ENCODE results near the gene CLSTN2. TPM values are rescaled to one million over a fixed set of nuclear protein-coding genes. Genes with fewer than 3 reads are reported as not detected.

CLSTN2 gene
- total and polyA plus RNA-seq, 2 of the 13 experiments (the other 11 are each of a cell fraction or from before 2014, with no cell fraction given) = not detected

GRCh38 chr3:140268103-140268502 lies 333.1 kb downstream of the CLSTN2 start:
- Histone ChIP-seq H3K36me3 (replicated peaks in 1 of 2; ENCODE audit: control insufficient read depth in 1 of 2, insufficient read depth in 2 of 2, low read length in 2 of 2) (no peaks in the 10 kb centered on the region), H3K9ac (ENCODE audit: insufficient read depth, low read depth, low read length) (no peak overlapping the region), H3K4me1 (ENCODE audit: insufficient read depth, low read length) (no peaks in the 10 kb centered on the region), H3K4me3 (replicated peaks in 1 of 3; ENCODE audit: insufficient read depth in 1 of 3, low read depth in 2 of 3, low read length in 3 of 3) (no peak overlapping the region), H3K9me3 (ENCODE audit: low read length) (no peaks in the 10 kb centered on the region), H2AFZ (ENCODE audit: low read length) (no peak overlapping the region), H3K4me2 (ENCODE audit: low read depth, low read length) (no peak overlapping the region), H4K20me1 (ENCODE audit: insufficient read depth, low read length) (no peaks in the 10 kb centered on the region), H3K27ac (ENCODE audit: extremely low read length, insufficient read depth, low read length) (no peak overlapping the region), H3K27me3 (ENCODE audit: control insufficient read depth in 1 of 2, insufficient read depth in 2 of 2, low read length in 2 of 2) (no peaks in the 10 kb centered on the region), H3K79me2 (ENCODE audit: insufficient read depth, low read length) (no peaks in the 10 kb centered on the region)
- no TSS peak for BruUV-seq (replicated peaks)
- CTCF ChIA-PET (ENCODE audit: low intra/inter-chr PET ratio, low total read pairs) = no interaction called here
- ATAC-seq (no peak), FAIRE-seq (no peak), DNase-seq (ENCODE audit: low spot score) (no peak)
- POLR2A ChIA-PET = no interaction called here
- 27% methylated on average over 3 of the region's 3 CpGs for WGBS (ENCODE audit: low lambda C conversion rate)
- no peak for TF ChIP-seq CERS6 (CRISPR knock-in tag; IDR thresholded peaks at IDR 0.05)
- in situ Hi-C loops (cut with HindIII; ENCODE audit: extremely low pct_ligation_motif_present, low pct_unique_long_range_greater_than_20kb) = no loop called here
- intact Hi-C loops (cut with micrococcal nuclease; ENCODE audit: unreplicated experiment) = no loop called here

- ATAC-seq = no peak
Observed at GRCh38 chr3:140268610-140269009, 333.6 kb downstream of the CLSTN2 start.

More at GRCh38 chr3:140268610-140269009, 333.6 kb downstream of the CLSTN2 start:
- TF ChIP-seq CEBPB (IDR thresholded peaks at IDR 0.05; ENCODE audit: borderline replicate concordance, low read depth, low read length) = peak; percentile 67; the same call in 1 of the 2 replicates
- no peak for TF ChIP-seq NONO (IDR thresholded peaks at IDR 0.05)
- no peak for TF ChIP-seq NONO (CRISPR knock-in tag; conservative IDR thresholded peaks at IDR 0.05)
- no TSS peak for BruUV-seq (replicated peaks)
- Histone ChIP-seq H3K79me2 (ENCODE audit: insufficient read depth, low read length) (no peaks in the 10 kb centered on the region), H3K4me3 (replicated peaks in 1 of 3; ENCODE audit: insufficient read depth in 1 of 3, low read depth in 2 of 3, low read length in 3 of 3) (no peak overlapping the region), H3K4me1 (ENCODE audit: insufficient read depth, low read length) (no peaks in the 10 kb centered on the region), H3K4me2 (ENCODE audit: low read depth, low read length) (no peak overlapping the region), H4K20me1 (ENCODE audit: insufficient read depth, low read length) (no peaks in the 10 kb centered on the region), H3K27ac (ENCODE audit: extremely low read length, insufficient read depth, low read length) (no peak overlapping the region), H2AFZ (ENCODE audit: low read length) (no peak overlapping the region), H3K9ac (ENCODE audit: insufficient read depth, low read depth, low read length) (no peak overlapping the region), H3K27me3 (ENCODE audit: control insufficient read depth in 1 of 2, insufficient read depth in 2 of 2, low read length in 2 of 2) (no peaks in the 10 kb centered on the region), H3K9me3 (ENCODE audit: low read length) (no peaks in the 10 kb centered on the region), H3K36me3 (replicated peaks in 1 of 2; ENCODE audit: control insufficient read depth in 1 of 2, insufficient read depth in 2 of 2, low read length in 2 of 2) (no peaks in the 10 kb centered on the region)
- DNase-seq (ENCODE audit: low spot score) (no peak), FAIRE-seq (no peak)
- in situ Hi-C loops (cut with HindIII; ENCODE audit: extremely low pct_ligation_motif_present, low pct_unique_long_range_greater_than_20kb) (no loop called here), intact Hi-C loops (cut with micrococcal nuclease; ENCODE audit: unreplicated experiment) (no loop called here)
- WGBS (ENCODE audit: low lambda C conversion rate) = 33% methylated on average over 2 of the region's 2 CpGs
- ChIA-PET CTCF (ENCODE audit: low intra/inter-chr PET ratio, low total read pairs) (no interaction called here), POLR2A (no interaction called here)
